CD1c-positive myeloid dendritic cell (primary cell): ENCODE data around the gene NRG4.
"Not testable (repeated sequence)": the region's sequence is repeated elsewhere in the genome, so short reads cannot be mapped to it uniquely, and the experiment has no call there.

Source experiments
- DNase-seq: peaks from one replicate; pipeline ENCODE4 v3.0.0-alpha.2; 2016; ENCODE audit errors: extremely low spot score

Gene NRG4, protein sequence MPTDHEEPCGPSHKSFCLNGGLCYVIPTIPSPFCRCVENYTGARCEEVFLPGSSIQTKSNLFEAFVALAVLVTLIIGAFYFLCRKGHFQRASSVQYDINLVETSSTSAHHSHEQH

DNA sequence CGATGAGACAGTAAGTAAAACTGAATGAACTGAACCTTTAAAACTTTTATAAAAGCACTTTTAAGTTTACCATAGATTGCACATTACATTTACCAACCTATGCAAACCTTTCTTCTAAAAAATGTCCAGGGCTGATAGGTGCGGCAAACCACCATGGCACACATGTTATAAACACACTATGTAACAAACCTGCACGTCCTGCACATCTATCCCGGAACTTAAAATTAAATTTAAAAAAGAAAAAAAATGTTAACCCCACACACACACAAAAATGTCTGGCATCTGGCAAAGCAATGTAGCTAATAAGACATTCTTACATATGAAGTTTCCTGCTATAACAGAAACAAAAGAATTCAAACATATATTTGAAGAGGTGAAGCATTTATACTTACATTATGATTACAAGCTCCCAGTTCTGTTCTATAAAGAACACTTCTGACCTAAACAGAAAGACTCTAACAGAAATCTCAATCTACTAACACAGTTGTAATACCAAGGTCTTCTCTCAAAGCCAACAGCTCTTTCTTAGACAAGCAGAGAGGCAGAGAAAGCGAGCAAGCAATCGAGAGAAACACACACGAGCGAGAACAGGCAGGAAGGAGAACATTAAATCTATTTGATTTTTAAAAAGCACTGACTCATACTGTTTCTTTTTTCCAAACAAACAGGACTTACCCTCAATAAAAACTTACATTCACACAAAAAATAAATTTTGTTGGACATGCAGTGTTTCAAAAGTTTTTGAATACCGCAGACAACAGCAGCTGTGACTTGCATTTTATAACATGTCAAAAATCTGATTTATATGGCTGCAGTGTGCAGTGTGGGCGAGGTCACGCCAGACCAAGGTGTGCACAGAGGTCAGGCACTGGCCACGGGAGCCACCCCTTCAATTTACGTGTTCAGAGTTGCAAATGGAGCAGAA is at the start of gene NRG4:
TSS of gene NRG4 (minus strand) at position 798 of the 925 bp plus-strand sequence. CDS start 1,194 bp downstream, outside the sequence.
- DNase-seq, result peak; percentile 6

DNA sequence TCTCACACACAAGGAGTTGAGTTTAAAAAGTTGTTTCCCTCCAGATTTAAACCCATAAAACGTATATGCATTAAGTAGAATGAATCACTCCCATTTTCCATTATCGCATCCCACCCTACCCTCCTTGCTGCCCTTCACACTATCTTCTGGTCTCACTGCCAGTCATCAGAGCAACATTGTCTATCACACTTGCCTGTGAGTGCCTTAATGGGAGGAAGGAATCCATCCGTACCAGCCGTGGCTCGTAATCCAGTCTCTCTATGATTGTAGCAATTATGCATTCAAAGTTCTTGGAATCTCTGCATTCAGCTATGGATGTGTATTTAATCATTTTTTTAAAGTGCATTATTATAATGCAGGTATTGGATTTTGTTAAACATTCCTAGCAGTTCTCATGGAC is 49.5 kb upstream of the NRG4 start:
- DNase-seq, result no peak

DNA sequence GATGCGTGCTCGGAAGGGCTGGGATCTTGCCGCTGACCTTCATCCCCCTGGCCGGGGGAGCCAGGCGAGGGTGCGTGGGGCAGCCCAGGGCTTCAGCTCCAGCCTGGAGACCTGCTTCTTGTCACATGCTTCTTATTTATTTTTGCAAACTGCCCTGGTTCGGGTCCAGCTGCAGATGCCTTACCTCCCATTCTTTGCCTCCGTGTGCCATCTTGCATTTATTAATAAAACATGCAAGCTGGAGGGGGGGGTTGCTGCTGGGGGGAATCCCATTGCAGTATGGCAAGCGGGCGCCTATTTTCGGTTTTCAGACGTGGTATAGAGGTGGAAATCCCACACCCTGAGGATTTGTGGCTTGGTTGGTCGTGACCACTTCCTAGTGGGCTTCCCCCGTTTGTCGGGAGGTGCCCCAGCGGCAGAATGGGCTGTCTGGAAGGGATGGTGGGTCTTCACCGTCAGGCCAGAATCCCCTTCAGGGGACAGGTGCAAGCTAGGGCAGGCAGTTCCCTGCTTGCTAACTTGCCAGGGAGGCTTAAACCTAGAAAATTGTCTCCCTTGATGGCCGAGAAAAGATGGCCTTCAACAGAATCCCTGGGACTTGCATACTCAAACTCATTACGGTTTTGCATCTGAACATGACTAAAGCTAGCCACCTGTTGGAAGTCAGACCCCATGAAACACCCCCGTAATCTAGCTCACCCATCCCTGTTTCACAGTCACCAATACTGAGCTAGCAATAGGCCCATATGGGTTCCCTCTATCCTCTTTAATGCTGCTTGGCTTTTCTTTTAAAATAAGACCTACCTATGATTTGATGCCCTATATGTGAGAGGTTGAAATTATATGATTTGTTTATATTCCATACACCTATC is 48.1 kb upstream of the NRG4 start:
- peak; percentile 9 for DNase-seq

DNA sequence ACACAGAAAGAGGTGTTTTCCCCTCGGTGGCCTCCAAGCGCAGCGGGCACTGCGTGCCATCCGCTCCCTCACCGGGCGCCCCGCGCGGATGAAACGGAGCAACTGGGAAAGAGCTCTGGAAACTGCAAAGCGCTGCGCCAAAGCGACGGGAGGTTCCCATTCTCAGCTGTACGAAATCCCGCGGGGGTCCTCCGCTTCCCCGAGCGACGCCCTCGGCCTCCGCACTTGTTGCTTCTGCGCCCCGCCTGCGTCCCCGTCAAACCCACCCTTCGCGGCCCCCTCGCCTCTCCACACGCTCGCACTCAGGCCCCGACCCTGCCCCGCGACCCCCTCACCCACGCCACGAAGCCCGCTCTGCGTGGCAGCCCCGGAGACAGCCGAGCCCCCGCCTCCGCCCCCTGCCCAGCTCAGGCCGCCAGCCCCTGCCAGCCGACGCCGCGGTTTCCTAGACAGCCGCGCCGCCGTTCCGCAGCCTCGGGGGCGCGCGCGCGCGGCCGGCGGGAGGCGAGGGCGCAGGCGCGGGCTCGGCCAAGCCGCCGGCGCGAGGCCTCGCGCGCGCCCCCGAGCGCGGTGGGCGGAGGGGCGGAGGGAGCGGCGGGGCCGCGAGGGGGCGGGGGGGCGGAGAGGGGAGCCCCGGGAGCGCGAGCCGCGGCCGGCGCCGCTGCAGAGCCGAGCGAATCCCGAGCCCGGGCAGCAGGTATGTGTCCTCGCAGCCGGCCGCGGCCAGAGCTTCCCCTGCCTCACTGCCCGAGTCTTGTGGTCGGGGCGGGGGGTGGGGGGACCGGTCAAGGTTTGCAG is 47.3 kb upstream of the NRG4 start, which contains the start of gene TMEM266:
TSS of gene TMEM266 (plus strand) at position 666 of the 798 bp plus-strand sequence. CDS start 74,279 bp downstream, outside the sequence.
- DNase-seq, result peak; percentile 75

DNA sequence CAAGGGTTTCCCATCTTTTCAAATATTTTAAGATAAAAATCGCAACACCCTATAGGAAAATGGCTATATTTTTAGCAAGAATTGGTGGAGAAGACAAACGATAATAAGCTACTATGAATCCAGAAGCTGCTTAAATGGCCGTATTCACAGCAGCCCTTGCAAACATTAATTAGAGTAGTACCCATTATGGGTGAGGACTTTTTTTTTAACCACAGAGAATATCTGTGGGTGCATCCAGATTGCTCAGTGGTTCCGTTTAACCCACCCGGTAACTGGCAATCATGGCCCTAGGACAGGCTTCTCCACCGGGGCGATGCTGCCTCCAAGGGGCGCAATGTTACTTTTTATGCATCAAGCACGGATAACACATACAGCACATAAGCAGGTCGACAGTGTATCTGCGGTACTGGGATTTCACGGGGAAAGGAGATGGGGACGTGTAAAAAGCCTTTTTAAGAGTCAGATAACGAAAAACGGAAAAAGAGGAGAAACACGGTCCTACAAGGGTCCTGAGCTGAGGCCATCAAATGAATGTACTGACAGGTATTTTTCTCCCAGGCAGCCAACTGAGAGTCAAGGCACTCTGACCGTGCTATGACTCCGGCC is 46.6 kb upstream of the NRG4 start:
- peak; percentile 25 for DNase-seq

DNA sequence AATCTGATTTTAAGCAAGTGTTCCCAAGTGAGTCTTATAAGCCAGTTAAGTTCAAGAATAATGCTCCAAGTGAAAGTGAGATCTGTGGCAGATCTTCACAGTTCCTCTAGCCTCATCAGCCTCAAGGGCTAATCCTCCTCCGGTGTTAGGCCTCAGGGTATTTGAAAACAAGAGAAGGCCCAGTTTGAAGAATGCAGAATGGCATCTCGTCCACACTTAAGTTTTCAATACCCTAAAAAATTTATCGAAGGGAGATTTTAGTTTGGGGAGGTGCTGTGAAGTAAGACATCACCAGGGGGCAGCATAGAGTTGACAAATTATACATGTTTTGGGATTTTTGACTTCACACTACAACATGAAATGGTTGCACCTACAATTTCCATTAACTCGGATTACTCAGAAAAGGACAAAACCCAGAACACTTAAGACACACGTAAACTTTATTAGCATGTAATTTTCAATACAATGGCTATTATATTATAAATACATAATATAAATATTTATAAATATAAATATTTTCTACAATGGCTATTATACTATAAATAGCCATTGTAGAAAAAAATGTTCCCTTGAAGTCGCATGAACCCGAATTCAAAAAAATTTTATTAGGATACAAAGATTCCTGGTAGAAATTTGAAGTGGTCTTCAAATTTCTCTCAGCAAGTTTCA is 45.2 kb upstream of the NRG4 start:
- peak; percentile 75 for DNase-seq

DNA sequence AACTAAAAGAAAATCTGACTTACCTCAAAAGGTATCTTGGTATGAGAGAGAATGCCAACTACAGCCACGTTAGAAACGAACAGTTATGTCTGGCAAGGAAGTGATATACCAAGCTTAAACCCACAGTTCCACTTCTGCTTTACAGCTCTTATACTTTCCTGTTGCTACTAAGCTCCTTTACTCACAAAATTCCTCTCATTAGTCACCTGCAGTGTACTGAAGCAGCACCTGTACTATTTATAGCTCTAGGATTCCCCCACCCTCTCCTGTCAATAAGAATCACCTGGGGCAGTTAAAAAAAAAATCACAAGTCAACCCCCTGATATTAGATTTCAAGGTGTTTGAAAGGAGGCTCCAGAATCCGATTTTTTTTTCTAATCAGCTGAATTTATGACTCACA is 44.7 kb upstream of the NRG4 start:
- DNase-seq, result peak; percentile 58

DNA sequence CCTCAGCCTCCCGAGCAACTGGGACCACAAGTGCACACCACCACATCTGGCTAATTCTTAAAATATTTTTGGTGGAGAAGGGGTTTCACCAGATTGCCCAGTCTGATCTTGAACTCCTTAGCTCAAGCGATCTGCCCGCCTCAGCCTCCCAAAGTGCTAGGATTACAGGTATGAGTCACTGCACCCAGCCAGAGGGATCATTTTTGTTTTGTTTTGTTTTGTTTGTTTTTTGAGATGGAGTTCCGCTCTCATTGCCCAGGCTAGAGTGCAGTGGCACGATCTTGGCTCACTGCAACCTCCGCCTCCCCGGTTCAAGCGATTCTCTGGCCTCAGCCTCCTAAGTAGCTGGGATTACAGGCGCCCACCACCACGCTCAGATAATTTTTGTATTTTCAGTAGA is 42.0 kb upstream of the NRG4 start:
- not testable (repeated sequence) for DNase-seq

DNA sequence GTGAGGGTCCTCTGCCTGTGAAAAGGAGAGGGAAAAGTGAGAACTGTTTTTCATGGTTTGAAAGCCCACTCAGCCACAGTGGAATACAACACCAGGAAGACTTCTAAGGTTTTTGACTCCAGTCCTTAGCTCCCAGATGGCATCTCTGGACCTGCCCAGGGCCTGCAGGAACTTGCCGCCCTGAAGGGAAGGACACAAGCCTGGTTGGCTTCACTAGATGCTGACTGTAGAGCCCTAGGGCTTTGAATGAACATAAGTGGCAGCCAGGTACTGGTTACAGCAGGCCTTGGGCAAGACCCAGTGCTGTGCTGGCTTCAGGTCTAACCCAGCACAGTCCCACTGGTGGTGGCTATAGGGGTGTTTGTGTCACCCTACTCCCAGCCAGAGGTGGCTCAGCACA is 26.3 kb upstream of the NRG4 start:
- no peak for DNase-seq

DNA sequence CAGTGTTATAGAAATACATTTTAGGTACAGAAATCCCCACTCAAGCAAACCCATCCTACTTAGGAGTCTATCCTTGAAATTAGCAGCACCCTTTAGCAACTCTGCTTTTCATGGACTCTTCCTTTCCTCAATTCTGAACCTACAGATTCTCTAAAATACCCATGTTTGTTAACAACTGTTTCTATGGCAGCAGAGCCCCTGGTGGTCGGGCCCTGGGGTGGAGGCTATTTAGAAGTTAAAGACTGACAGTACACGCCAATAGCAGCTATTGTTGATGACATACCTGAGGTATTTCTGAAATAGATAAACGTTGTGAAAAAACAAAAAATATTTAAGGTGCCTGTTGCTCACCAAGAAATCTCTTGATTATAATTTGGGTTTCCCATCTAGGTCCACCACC is 23.4 kb upstream of the NRG4 start:
- no peak for DNase-seq

DNA sequence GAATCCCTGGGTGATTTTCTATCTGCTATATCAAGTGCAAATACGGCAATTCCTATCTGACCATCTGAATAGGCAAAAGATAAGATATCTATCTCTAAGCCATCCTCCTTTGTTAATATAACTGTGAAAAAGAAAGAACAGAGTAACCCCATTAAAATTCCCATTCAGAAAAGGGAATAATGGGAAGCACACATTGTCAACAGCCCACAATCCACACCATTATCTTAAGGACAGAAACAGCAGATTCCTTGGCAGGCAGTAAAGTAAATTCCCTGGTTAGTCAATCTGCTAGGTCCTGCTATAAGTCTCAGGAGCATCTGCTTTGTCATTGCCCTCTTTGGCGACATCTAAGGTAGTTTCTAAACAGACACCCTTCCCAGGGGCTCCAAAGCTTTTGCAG is 21.9 kb upstream of the NRG4 start:
- no peak for DNase-seq

DNA sequence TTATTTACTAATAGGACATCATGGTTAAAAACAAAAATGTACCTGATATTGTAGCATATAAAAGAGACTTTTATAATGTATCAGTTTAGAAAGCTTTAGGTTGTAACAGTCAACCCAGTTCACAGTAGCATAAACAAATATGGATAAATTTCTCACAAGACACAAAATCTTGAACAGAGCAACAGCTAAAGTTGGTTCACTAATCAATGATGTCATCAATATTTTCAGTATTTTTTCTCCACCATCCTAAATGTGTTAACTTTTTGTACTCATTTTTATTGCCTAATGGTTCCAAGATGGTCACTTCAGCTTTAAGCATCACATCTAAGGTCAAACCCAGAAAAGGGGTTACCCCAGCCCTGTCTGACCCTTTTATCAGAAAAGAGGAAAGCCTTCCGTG is 21.2 kb upstream of the NRG4 start:
- no peak for DNase-seq

DNA sequence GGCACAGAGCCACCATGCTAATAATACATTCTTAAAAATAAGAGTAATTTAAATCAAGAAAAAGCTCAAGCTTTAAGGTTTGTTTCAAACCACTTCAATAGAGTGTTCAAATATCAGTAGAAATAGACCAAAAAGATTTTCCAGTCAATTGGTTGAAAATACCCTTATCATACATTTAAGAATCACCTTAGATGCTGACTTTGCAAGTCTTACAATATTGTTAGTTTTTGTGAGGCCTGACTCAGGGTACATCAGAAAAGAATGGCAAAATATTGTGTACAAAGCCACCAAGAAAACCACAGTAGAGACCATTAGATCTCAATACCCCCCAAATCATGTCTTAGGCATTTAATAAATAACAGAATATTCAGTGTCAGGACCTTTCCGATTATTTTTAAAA is 19.8 kb upstream of the NRG4 start:
- no peak for DNase-seq

DNA sequence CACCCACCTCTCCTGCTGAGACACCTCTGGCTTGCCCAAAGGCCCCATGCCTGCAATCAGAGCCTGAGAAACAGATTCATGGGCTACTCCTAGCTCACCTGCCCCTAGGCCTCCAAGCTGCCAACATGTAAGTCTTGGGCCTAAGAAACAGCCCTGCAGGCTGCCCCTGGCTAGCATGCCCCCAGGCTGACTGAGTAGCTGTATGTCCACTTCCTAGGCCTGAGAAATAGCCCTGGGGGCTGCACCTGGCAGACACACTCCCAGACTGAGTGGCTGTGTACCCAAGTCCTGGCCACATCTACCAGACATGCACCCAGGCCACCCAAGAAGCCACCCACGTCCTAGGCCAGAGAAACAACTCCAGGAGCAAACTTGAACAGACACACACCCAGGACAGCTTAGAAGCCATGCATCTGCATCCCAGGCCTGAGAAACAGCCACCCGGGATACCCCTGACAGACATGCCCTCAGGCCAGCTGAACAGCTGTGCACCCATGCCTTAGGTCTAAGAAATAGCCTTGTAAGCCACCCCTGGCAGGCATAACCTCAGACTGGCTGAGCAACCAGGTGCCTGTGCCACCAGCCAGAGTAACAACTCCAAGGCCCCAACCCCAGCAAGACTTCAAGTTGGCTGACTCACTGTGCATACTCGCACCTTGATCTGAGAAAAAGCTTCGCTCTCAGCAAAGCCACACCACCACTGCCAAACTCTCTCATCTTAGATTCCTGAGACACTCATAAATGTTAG is 12.0 kb upstream of the NRG4 start:
- no peak for DNase-seq

DNA sequence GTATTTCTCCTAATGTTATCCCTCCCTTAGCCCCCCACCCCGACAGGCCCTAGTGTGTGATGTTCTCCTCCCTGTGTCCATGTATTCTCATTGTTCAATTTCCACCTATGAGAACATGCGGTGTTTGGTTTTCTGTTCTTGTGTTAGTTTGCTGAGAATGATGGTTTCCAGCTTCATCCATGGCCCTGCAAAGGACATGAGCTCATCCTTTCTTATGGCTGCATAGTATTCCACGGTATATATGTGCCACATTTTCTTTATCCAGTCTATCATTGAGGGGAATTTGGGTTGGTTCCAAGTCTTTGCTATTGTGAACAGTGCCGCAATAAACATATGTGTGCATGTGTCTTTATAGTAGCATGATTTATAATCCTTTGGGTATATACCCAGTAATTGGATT is 1.2 kb upstream of the NRG4 start:
- not testable (repeated sequence) for DNase-seq

DNA sequence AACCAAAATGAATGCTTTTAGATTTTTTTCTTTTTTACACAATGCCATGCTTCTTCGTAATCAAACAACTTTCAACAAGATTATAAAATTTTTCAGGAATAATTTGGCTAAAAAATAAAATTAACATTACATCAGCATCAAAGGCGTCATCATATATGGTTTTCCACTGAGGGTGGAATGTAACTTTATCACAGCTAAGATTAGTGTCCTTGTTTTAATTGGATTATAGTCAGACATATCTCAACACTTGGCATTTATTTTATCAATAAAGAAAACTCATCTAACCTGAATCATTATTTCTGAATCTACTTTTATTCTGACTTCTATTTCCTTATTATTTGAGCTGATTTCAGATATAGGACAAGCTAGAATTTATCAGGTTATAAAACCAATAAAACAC is 1.6 kb downstream of the NRG4 start:
- DNase-seq, result no peak

DNA sequence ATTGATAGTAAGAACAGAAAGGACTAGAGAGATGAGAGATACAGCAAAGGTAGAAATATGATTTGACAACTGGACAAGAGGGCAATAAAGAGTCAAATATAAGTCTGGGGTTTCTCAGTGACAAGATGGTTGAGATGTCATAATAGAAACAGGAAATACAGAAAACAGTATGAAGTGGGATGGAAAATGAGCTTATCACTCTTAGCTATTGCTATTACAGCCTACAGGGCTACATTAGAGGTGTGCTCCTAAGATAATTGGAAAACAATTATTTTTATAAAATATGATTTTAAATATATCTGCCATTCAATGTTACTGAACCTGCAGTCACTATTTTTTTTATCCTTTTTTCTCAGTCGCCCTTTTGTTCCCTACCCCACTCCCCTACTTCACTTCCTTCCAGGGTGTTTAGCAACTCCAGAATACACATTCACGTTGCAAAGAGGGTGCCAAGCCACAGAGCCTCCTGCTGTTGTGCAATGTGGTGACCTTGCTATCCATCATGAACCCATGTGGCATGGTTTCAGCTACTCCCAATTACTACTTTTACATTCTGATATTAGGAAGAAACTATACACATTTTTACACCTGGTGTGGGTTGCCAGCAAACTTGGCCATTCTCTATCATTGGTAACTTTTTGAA is 6.0 kb downstream of the NRG4 start:
- DNase-seq, result peak; percentile 10

DNA sequence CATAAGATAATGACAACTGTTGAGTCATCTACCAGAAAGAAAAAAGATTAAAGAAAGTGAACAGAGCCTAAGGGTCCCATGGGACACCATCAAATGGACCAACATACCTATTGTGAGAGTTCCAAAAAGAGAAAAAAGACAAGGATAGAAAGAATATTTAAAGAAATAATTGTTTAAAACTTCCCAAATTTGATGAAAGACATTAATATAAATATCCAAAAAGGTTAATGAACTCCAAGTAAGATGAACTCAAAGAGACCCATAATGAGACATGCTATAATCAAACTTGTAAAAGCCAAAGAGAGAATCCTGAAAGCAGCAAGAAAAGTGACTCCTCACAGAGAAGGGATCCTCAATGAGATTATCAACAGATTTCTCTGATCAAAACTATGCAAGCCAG is 8.9 kb downstream of the NRG4 start:
- DNase-seq, result no peak

DNA sequence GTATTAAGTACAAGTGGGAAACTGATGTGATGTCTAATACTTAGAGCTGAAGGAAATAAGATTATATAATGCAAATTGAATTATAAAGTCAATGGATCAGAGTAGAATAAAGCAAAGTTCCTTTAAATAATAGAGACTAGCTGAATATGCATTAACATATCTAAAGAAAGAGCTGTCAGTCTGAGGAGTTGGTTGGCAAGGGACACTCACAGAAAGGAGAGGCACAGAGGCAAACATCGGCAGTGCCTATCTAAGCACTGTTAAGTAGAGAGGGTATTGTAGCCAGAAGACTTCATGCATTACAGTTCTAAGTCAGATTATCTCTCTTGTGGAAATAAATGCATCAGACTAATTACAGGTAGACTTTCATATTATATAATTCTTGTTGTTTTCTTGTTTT is 16.6 kb downstream of the NRG4 start:
- no peak for DNase-seq
